Endothelial cell of umbilical vein (primary cell): ENCODE data around the gene SESTD1.

Source experiments
- EZH2 ChIP-seq: IDR thresholded peaks from 2 replicates; pipeline ENCODE4 v1.6.1; 2012; ENCODE audit warnings: borderline replicate concordance, low read depth, mild to moderate bottlenecking, moderate library complexity, low read length, inconsistent platforms; ENCODE audit not compliant: severe bottlenecking
- POLR2A ChIP-seq: IDR thresholded peaks from 2 replicates; pipeline ENCODE4 v1.6.1; 2012; ENCODE audit warnings: low read depth, mild to moderate bottlenecking, control low read depth, low read length
- TF ChIP-seq, protein P1 (sequence below), 2 donors: IDR thresholded peaks; 1 replicate in 1 of 2; 2 replicates in 1 of 2; pipeline ENCODE4 v1.5.1; 2011; ENCODE audit warnings: low read length in 2 of 2, mild to moderate bottlenecking in 2 of 2, moderate library complexity in 2 of 2, control low read depth in 1 of 2, inconsistent platforms in 1 of 2, low read depth in 1 of 2; ENCODE audit not compliant: insufficient read depth in 1 of 2; ENCODE audit errors: extremely low read depth in 1 of 2

DNA sequence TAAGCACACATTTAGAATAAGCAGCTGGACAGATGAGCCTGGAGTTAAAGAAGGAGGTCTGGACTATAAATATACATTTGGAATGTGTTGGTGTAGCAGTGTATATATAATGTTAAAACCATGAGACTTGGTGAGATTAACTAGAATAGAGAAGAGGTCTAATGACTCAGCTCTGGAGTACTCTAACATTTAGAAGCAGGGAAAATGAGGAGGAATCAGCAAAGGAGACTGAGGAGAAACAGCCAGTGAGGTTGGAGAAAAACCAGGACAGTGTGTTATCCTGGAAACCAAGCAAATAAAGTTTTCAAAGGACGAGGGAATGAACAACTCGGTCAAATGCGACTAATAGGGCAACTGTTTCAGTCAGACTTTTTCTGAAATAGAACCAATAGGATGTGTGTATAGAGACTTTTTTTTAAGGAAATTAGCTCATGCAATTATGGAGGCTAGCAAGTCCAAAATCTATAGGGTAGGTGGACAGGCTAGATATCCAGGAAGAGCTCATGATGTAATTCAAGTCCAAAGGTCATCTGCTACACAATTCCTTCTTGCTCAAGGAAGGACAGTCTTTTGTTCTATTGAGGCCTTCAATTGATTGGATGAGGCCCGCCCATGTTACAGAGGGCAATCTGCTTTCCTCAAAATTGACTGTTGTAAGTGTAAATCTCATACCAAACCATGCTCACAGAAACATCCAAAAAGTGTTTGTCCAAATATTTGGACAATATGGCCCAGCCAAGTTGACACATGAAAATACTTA is 10.8 kb upstream of the SESTD1 start:
- TF ChIP-seq POLR2A (no peak), EZH2 (no peak)
- TF ChIP-seq, protein P1, sequence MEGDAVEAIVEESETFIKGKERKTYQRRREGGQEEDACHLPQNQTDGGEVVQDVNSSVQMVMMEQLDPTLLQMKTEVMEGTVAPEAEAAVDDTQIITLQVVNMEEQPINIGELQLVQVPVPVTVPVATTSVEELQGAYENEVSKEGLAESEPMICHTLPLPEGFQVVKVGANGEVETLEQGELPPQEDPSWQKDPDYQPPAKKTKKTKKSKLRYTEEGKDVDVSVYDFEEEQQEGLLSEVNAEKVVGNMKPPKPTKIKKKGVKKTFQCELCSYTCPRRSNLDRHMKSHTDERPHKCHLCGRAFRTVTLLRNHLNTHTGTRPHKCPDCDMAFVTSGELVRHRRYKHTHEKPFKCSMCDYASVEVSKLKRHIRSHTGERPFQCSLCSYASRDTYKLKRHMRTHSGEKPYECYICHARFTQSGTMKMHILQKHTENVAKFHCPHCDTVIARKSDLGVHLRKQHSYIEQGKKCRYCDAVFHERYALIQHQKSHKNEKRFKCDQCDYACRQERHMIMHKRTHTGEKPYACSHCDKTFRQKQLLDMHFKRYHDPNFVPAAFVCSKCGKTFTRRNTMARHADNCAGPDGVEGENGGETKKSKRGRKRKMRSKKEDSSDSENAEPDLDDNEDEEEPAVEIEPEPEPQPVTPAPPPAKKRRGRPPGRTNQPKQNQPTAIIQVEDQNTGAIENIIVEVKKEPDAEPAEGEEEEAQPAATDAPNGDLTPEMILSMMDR (IDR thresholded peaks at IDR 0.05; ENCODE audit: extremely low read depth in 1 of 2, insufficient read depth in 1 of 2, low read depth in 1 of 2, low read length in 2 of 2): no peak
